GM19238 (cell line): ENCODE measurements around the gene KCTD16.
A peak's percentile ranks its signal among the peaks of the same experiment; 100 is the strongest.

Experiments
- DNase-seq: peaks from one replicate; pipeline ENCODE4 v3.0.0; 2011; ENCODE audit warnings: low spot score; ENCODE audit not compliant: insufficient read length

Gene KCTD16

GRCh38 chr5:144166696-144167095, 4.0 kb upstream of the KCTD16 start:
- no peak for DNase-seq

GRCh38 chr5:144167998-144168397, 2.7 kb upstream of the KCTD16 start:
- no peak for DNase-seq

GRCh38 chr5:144169904-144170275, 783 bp upstream of the KCTD16 start:
- DNase-seq: no peak

GRCh38 chr5:144173766-144174165, 3.1 kb downstream of the KCTD16 start:
- DNase-seq: no peak

GRCh38 chr5:144177548-144177947, 6.9 kb downstream of the KCTD16 start:
- DNase-seq: no peak

GRCh38 chr5:144179226-144179625, 8.6 kb downstream of the KCTD16 start:
- no peak for DNase-seq

- DNase-seq: no peak
Measured at GRCh38 chr5:144183254-144183889, 12.7 kb downstream of the KCTD16 start.

- no peak for DNase-seq
Measured at GRCh38 chr5:144187699-144188294, 17.1 kb downstream of the KCTD16 start.

GRCh38 chr5:144189800-144190429, 19.2 kb downstream of the KCTD16 start:
- no peak for DNase-seq

GRCh38 chr5:144191531-144191930, 20.9 kb downstream of the KCTD16 start:
- DNase-seq: no peak

GRCh38 chr5:144191998-144192397, 21.3 kb downstream of the KCTD16 start:
- peak; percentile 23 for DNase-seq

- DNase-seq: no peak
Measured at GRCh38 chr5:144192661-144193060, 22.0 kb downstream of the KCTD16 start.

- no peak for DNase-seq
Measured at GRCh38 chr5:144194144-144194543, 23.5 kb downstream of the KCTD16 start.

- DNase-seq: no peak
Measured at GRCh38 chr5:144195448-144195847, 24.8 kb downstream of the KCTD16 start.

- DNase-seq: no peak
Measured at GRCh38 chr5:144196612-144197011, 25.9 kb downstream of the KCTD16 start.

GRCh38 chr5:144198386-144198785, 27.7 kb downstream of the KCTD16 start:
- no peak for DNase-seq

- no peak for DNase-seq
Measured at GRCh38 chr5:144201588-144201987, 30.9 kb downstream of the KCTD16 start.

GRCh38 chr5:144202072-144202471, 31.4 kb downstream of the KCTD16 start:
- DNase-seq: no peak

GRCh38 chr5:144202726-144203125, 32.1 kb downstream of the KCTD16 start:
- DNase-seq: no peak

- no peak for DNase-seq
Measured at GRCh38 chr5:144203750-144204596, 33.3 kb downstream of the KCTD16 start.

GRCh38 chr5:144205141-144205551, 34.5 kb downstream of the KCTD16 start:
- no peak for DNase-seq

- DNase-seq: no peak
Measured at GRCh38 chr5:144206141-144206540, 35.5 kb downstream of the KCTD16 start.
